GM18907 (cell line): Measurements from ENCODE around the gene SRPK3.

Source experiments
- ATAC-seq: cut with Tn5 transposase; IDR thresholded peaks from one replicate; pipeline ENCODE4 v1.9.1; 2021; ENCODE audit warnings: mild to moderate bottlenecking, moderate library complexity; ENCODE audit not compliant: unreplicated experiment

Gene SRPK3

DNA sequence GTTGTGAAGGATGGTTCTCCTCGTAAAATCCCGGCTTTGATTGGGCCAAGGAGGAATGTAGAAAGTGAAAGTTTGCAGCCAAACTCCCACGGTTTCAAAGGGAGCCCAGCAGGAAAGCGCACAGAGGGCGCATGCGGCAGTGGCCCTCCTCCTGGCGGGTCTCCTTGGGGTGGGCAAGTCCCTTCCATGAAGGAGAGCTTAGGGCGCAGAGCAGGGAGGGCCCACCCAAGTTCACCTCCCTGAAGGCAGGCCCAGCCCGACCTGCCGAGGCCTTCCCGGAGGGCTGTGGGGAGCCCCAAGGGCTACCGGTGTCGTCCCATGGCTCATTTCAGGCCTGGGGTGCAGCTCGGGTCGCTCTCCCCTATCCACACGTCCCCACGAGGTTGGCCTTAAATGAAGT lies 47.5 kb downstream of the SRPK3 start:
- ATAC-seq: no peak

DNA sequence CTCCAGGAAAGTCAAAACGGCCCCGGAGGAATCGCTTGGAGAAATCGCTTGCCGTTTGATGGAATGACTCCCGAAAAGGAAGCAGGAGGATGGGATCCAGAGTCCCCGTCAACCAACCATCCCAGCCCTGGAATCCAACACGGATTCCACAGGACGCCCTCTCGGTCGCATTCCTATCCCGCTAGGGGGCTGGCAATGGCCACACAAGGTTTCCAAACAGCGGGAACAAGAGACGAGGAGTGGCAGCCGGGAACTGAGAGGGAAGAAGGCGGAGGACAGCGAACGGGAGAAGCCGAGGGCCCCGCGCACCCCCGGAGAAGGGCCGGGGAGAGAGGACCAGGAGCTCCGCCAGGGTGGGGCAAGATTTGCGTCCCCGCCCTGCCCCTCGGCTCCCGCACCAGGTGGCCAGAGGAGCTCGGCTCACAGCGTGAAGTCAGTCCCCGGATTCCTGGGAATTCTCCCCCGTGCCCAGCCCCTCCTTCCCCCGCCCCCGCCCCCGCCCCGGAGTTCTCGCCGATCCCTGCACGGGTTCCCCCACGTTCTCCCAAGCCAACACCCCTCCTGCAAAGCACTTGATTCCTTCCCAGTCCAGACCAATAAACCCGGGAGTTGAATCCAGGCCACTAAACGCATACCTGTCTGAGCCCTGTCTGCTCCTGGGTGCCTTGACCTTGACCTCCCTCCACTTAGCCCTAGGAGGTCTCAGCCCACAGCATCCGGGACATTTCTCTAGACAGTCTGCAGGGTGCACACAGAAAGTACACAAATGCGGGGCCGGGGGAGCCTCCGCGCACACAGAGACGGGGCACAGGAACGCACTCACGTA lies 48.1 kb downstream of the SRPK3 start:
- ATAC-seq: no peak

DNA sequence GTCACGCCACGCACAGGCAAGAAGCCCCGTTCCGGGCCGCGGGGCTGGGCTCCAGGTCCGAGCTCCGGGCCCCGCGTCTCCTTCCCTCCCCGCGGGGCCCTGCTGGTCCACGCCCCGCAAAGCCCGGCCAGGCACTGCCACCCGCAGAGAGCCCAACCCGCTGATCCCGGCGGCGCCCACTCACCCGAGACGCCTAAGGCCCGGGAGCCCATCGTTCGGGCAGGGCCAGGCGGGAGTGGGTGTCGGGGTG lies 48.6 kb downstream of the SRPK3 start:
- ATAC-seq: no peak

DNA sequence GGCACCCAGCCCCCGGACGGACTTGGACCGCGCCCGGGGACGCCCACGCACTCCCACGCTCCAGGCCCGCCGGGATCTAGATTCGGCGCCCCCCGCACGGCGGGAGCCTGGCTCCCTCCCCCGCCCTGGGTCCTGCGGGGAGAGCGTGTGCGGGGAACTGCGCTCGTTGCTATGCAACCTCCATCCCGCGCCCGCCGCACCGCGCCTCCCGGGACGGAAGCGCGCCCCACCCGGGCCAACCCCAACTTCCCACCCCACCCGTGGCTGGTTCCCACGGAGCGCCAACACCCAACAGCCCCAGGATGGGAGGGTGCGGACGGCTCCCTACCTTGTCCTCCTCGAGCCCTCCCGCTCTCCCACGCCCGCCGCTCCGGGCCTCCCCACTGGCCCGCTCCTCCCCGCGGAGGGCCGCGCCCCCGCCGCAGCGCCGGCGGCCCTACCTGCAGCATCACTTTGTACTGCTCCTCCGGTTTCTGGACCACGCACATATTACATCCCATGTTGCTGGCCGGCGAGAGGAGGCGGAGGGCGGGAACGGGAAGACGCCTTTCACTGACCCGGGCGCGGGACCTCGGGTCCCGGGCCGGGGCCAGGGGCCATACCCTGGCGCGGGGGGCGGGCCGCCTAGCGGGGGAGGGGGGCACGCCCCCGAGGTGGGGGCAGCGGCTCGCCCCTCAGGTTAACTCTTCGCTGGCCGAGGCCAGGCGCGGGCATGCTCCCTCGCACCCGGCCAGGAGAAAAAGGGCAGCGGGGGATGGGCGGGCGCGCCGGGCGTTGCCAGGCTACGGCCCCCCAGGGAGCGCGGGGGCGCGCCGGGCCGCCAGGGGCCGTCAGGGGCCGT lies 49.2 kb downstream of the SRPK3 start, which contains the start of gene PDZD4:
TSS of gene PDZD4 (minus strand) at position 746 of the 841 bp plus-strand sequence. CDS start at position 500, 246 bp downstream.
- ATAC-seq: no peak

DNA sequence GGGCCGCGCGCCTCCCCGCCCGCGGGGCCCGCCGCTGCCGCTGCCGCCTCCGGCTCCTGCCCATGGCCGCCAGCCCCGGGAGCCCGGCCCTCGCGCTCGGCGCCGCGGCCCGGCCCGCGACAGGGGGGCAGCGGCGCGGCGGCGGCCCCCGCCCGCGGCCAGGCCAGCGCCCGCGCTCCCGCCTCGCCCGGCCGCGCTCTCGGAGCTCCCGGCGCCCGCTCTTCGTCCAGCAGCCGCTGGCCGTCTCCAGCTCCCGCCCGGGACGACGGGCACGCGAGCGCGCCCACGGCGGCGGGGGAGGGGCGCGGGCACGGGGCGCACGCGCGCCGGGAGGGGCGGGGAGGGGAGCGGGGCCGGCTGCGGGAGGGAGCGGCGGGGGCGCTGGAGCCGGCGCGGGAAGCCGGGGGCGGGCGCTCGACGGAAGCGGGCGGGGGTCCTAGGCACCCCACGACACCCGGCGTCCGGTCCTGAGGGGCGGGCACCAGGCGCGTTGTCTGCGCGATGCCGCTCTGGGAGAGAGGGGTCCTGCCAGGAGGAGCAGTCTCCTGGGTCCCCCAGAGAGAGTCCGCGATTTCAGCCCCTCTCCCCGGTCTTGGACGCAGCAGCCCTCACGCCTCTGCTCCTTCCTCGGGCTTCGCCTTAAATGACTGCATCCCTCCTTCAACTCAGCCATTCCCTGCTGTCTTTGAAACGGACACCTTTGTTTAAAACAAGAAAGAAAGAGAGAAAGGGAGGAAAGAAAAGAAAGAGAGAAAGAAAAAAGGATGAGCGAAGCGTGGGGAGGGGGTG lies 50.0 kb downstream of the SRPK3 start:
- no peak for ATAC-seq

DNA sequence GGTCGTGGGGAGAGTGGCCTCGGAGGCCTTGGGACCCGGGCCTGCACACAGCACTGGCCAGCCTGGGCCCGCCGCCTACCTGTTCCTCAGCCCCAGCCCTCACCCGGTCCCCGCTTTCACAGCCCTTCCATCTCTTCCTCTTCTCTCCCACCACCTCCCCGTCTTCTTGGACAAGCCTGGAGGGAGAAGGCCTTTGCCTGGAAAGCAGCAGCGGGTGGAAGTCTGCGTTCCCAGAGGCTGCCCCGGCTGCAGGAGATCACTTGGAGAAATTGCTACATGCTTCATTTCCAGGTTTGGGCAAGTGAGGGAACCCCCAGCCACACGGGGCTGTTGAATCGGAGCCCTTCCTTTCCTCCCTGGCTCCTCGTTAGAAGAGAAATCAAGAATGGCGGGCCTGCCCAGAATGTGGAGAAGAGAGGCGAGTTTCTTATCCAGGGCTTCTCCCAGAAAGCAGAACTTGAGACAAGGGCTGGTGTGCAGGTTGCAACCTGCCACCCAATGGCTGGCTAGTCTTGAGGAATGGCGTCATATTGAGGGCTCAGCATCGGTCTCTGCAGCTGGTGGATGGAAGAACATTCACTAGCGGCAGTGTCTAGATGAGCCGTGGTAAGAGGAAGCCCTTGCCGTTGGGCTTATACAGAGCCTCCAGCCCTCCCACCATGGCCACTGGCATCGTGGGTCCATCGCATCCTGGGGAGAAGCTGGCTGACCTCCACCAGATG lies 50.7 kb downstream of the SRPK3 start:
- ATAC-seq: no peak

DNA sequence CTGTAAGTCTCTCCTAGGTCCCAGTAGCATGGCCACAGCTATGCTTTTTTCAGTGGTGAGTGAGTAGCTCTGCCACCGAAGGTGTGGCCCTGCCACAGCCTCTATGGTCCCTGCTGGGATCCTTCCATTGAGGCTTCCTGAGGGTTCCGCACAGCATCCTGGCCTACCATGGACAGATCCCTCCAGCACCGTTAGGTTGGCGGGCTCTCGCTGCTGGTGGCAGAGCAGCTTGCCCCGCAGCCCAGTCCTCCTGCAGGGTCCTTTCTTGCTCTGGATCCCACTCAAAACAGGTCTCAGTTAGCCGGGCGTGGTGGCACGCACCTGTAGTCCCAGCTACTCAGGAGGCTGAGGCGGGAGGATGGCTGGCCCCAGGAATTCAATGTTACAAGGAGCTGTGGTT lies 51.9 kb downstream of the SRPK3 start:
- ATAC-seq: no peak
